ENCODE results near the gene TAF4.

DNA sequence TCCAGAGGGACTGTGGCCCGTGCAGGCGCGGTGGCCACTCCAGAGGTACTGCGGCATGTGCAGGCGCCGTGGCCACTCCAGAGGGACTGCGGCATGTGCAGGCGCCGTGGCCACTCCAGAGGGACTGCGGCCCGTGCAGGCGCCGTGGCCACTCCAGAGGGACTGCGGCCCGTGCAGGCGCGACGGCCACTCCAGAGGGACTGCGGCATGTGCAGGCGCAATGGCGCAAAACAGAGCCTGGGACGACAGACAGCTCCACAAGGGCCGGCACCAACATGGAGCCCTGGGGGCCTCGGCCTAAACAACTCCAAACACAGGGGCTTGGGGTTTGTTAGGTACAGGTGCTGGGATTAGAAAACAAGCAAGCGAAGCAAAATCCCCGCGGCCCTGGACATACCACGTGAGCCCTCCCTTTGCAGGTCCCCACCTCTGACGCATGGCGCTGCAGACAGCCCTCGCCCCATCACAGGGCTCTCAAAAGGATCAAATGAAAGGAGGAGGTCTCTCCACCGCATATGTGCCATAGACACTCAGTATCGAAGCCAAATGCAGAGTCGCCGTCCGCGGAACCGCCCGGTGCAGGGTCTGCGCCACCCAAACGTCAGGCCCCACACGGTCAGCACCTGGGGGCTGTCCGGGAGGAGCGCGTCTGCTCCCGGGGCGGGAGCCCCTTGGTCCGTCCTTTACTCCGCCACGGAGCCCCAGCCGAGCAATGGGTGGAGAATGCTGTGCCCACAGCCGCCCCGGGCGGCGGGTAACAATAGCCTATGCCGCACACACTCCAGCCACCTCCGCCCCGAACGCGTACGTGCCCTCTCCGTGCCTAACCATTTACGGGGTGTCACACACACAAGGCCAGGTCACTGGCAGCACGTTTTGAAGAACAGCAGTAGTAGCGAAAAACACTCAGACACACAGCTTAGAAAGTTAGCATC, 85.7 kb downstream of the TAF4 start:
- TF ChIP-seq, protein P1, sequence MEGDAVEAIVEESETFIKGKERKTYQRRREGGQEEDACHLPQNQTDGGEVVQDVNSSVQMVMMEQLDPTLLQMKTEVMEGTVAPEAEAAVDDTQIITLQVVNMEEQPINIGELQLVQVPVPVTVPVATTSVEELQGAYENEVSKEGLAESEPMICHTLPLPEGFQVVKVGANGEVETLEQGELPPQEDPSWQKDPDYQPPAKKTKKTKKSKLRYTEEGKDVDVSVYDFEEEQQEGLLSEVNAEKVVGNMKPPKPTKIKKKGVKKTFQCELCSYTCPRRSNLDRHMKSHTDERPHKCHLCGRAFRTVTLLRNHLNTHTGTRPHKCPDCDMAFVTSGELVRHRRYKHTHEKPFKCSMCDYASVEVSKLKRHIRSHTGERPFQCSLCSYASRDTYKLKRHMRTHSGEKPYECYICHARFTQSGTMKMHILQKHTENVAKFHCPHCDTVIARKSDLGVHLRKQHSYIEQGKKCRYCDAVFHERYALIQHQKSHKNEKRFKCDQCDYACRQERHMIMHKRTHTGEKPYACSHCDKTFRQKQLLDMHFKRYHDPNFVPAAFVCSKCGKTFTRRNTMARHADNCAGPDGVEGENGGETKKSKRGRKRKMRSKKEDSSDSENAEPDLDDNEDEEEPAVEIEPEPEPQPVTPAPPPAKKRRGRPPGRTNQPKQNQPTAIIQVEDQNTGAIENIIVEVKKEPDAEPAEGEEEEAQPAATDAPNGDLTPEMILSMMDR (IDR thresholded peaks at IDR 0.05): no peak
- no peak for TF ChIP-seq POLR2A (IDR thresholded peaks at IDR 0.05)
